Gastrocnemius medialis (tissue), 4 donors: ENCODE results near the gene SLC25A29. TPM values are rescaled to one million over a fixed set of nuclear protein-coding genes. Genes with fewer than 3 reads are reported as not detected.
A peak's percentile ranks its signal among the peaks of the same experiment; 100 is the strongest.

Experiments
- ATAC-seq, 2 donors: fragments of 150-250 bp; one replicate each; pipeline ENCODE4 v1.9.1; 2016
- DNase-seq, 2 donors: peaks; one replicate each; pipeline ENCODE4 v3.0.0-alpha.2; 2019
- H3K27ac ChIP-seq, 4 donors: fragments of 200-600 bp; sonication (generic); 1 replicate in 1 of 4; 2 replicates in 3 of 4; pipeline ENCODE4 v1.5.1; 2016 to 2018; ENCODE audit warnings: mild to moderate bottlenecking in 2 of 4, moderate library complexity in 1 of 4
- H3K27me3 ChIP-seq, 3 donors: fragments of 200-600 bp; sonication (generic) in 2 of 3; 1 replicate in 1 of 3; 2 replicates in 2 of 3; pipeline versions ENCODE4 v1.5.1 to v1.6.0; 2016 to 2019; ENCODE audit warnings: mild to moderate bottlenecking in 1 of 3, moderate library complexity in 1 of 3
- H3K36me3 ChIP-seq, 2 donors: fragments of 200-600 bp; sonication (generic) in 1 of 2; one replicate each; pipeline ENCODE4 v1.5.1; 2017 to 2018
- H3K4me1 ChIP-seq, 2 donors: fragments of 200-600 bp; sonication (generic) in 1 of 2; one replicate each; pipeline ENCODE4 v1.5.1; 2016 to 2017; ENCODE audit warnings: mild to moderate bottlenecking in 2 of 2
- H3K4me3 ChIP-seq, 4 donors: fragments of 200-600 bp; sonication (generic) in 3 of 4; 1 replicate in 1 of 4; 2 replicates in 3 of 4; pipeline ENCODE4 v1.5.1; 2016 to 2019; ENCODE audit warnings: mild to moderate bottlenecking in 2 of 4
- H3K9me3 ChIP-seq, 3 donors: fragments of 200-600 bp; sonication (generic) in 2 of 3; 1 replicate in 1 of 3; 2 replicates in 2 of 3; pipeline ENCODE4 v1.5.1; 2016 to 2019
- CTCF ChIP-seq, 5 experiments: fragments of 450-650 bp in 3 of 5; fragments of 200-600 bp in 2 of 5; sonication (generic) in 2 of 5; IDR thresholded peaks in 4 of 5; conservative IDR thresholded peaks in 1 of 5; 1 replicate in 4 of 5; 2 replicates in 1 of 5; pipeline ENCODE4 v1.5.1; 2016 to 2019; ENCODE audit warnings: antibody characterized with exemption in 5 of 5, mild to moderate bottlenecking in 3 of 5, moderate library complexity in 3 of 5
- POLR2A ChIP-seq, 2 donors: fragments of 450-650 bp; IDR thresholded peaks; one replicate each; pipeline ENCODE4 v1.6.1; 2017; ENCODE audit warnings: antibody characterized with exemption in 2 of 2, mild to moderate bottlenecking in 2 of 2, moderate library complexity in 2 of 2
- in situ Hi-C, 4 donors: fragments of 200-750 bp; cut with MboI; loops; one replicate each; pipeline versions ENCODE4 v1.15.0 to v1.8.0; 2017; ENCODE audit warnings: low sequenced_read_pairs in 4 of 4
- intact Hi-C: fragments of 100-400 bp; cut with DNase I; formaldehyde crosslinking; loops from one replicate; pipeline ENCODE4 v1.15.1; 2023; ENCODE audit warnings: low total_unique reads
- total RNA-seq, 4 donors: library from RNA; depleted of rRNA; stranded (reverse); fragments of >200 nt; gene quantifications; one replicate each; pipeline versions ENCODE4 v1.1.0 to v1.2.3, GENCODE V29; 2016

Gene SLC25A29
- total RNA-seq, 4 donors from 2014 or later = 9.0 to 17.4 (median 13.4) TPM

GRCh38 chr14:100303925-100304324 lies 2.3 kb downstream of the SLC25A29 start:
- ATAC-seq = no peak
- Histone ChIP-seq H3K4me3 (no peak overlapping the region), H3K4me1 (peaks cover 10 to 21% of the 10 kb centered on the region in 2 donors), H3K27me3 (no peaks in the 10 kb centered on the region), H3K36me3 (no peaks in the 10 kb centered on the region), H3K27ac (no peak overlapping the region), H3K9me3 (no peaks in the 10 kb centered on the region)
- DNase-seq = no peak
- TF ChIP-seq CTCF (IDR thresholded peaks at IDR 0.05 in 4 of 5, conservative IDR thresholded peaks at IDR 0.05 in 1 of 5) (no peak), POLR2A (IDR thresholded peaks at IDR 0.05) (no peak)
- intact Hi-C loops (loop anchor here (2.0 kb wide), 1 partner anchor 19 kb away; no protein-coding TSS in a partner anchor), in situ Hi-C loops (no loop called here)

GRCh38 chr14:100303179-100303578 lies 3.1 kb downstream of the SLC25A29 start:
- DNase-seq (no peak), ATAC-seq (no peak)
- Histone ChIP-seq H3K27ac (no peak overlapping the region), H3K4me1 (peaks cover 16 to 17% of the 10 kb centered on the region in 2 donors), H3K27me3 (no peaks in the 10 kb centered on the region), H3K36me3 (no peaks in the 10 kb centered on the region), H3K9me3 (no peaks in the 10 kb centered on the region), H3K4me3 (no peak overlapping the region)
- intact Hi-C loops (no loop called here), in situ Hi-C loops (no loop called here)
- TF ChIP-seq POLR2A (IDR thresholded peaks at IDR 0.05) (no peak), CTCF (IDR thresholded peaks at IDR 0.05 in 4 of 5, conservative IDR thresholded peaks at IDR 0.05 in 1 of 5) (peak; percentile 16 to 57 (median 43))

- intact Hi-C loops (no loop called here), in situ Hi-C loops (no loop called here)
- Histone ChIP-seq H3K27me3 (no peaks in the 10 kb centered on the region), H3K4me1 (peaks cover 18% of the 10 kb centered on the region in 2 donors), H3K36me3 (no peaks in the 10 kb centered on the region), H3K4me3 (no peak overlapping the region), H3K9me3 (no peaks in the 10 kb centered on the region), H3K27ac (no peak overlapping the region)
- DNase-seq (no peak), ATAC-seq (no peak)
- TF ChIP-seq POLR2A (IDR thresholded peaks at IDR 0.05) (no peak), CTCF (IDR thresholded peaks at IDR 0.05 in 4 of 5, conservative IDR thresholded peaks at IDR 0.05 in 1 of 5) (no peak)
These were observed 3.6 kb downstream of the SLC25A29 start for GRCh38 chr14:100302616-100303015.

- intact Hi-C loops (no loop called here), in situ Hi-C loops (no loop called here)
- H3K4me1 ChIP-seq = peaks cover 25 to 26% of the 10 kb centered on the region in 2 donors
- no peak for TF ChIP-seq POLR2A (IDR thresholded peaks at IDR 0.05)
- no peaks in the 10 kb centered on the region for H3K36me3 ChIP-seq
- H3K27ac ChIP-seq = peak overlapping the region in 2 of 4 donors; percentile 84 to 86
- ATAC-seq = no peak
- no peak overlapping the region for H3K4me3 ChIP-seq
- no peak for DNase-seq
- no peaks in the 10 kb centered on the region for H3K27me3 ChIP-seq
- H3K9me3 ChIP-seq = no peaks in the 10 kb centered on the region
These were observed 7.0 kb downstream of the SLC25A29 start for GRCh38 chr14:100299238-100299560.

- Histone ChIP-seq H3K9me3 (no peaks in the 10 kb centered on the region), H3K27me3 (no peaks in the 10 kb centered on the region), H3K27ac (peak overlapping the region; percentile 78 to 86 (median 83)), H3K36me3 (no peaks in the 10 kb centered on the region), H3K4me3 (no peak overlapping the region), H3K4me1 (peaks cover 28% of the 10 kb centered on the region in 2 donors)
- no peak for TF ChIP-seq POLR2A (IDR thresholded peaks at IDR 0.05)
- no peak for TF ChIP-seq CTCF (IDR thresholded peaks at IDR 0.05 in 4 of 5, conservative IDR thresholded peaks at IDR 0.05 in 1 of 5)
- ATAC-seq = no peak
- intact Hi-C loops (no loop called here), in situ Hi-C loops (no loop called here)
- DNase-seq = peak in 1 of 2 donors; percentile 23
These were observed 7.5 kb downstream of the SLC25A29 start for GRCh38 chr14:100298551-100299237.
